ENCODE results near the gene GHRHR. TPM values are rescaled to one million over a fixed set of nuclear protein-coding genes. Genes with fewer than 3 reads are reported as not detected.

Gene GHRHR
- total and polyA plus RNA-seq, 2 donors: 0.42 to 0.68 TPM

- Histone ChIP-seq H3K4me3 (ENCODE audit: low read length in 2 of 2) (no peak overlapping the region), H3K36me3 (ENCODE audit: control insufficient read depth in 2 of 2, insufficient read depth in 2 of 2, low read length in 1 of 2) (no peaks in the 10 kb centered on the region), H3K9me3 (ENCODE audit: control insufficient read depth in 2 of 2, insufficient read depth in 1 of 2, low read length in 1 of 2) (no peaks in the 10 kb centered on the region), H3K27ac (ENCODE audit: low read depth in 1 of 2, low read length in 1 of 2) (no peak overlapping the region), H3K27me3 (ENCODE audit: control insufficient read depth in 2 of 2, insufficient read depth in 1 of 2, low read length in 1 of 2) (peaks cover 0 to 3% of the 10 kb centered on the region in 2 donors), H3K4me1 (ENCODE audit: control insufficient read depth in 2 of 2, insufficient read depth in 2 of 2, low read length in 2 of 2) (no peaks in the 10 kb centered on the region)
- 65% methylated on average over 6 of the region's 6 CpGs for WGBS
- DNase-seq (ENCODE audit: low read depth in 6 of 9, low spot score in 9 of 9): no peak
These were observed 38.5 kb downstream of the GHRHR start for GRCh38 chr7:31002256-31002655.

- Histone ChIP-seq H3K36me3 (ENCODE audit: control insufficient read depth in 2 of 2, insufficient read depth in 2 of 2, low read length in 1 of 2) (no peaks in the 10 kb centered on the region), H3K27me3 (ENCODE audit: control insufficient read depth in 2 of 2, insufficient read depth in 1 of 2, low read length in 1 of 2) (peaks cover 0 to 3% of the 10 kb centered on the region in 2 donors), H3K9me3 (ENCODE audit: control insufficient read depth in 2 of 2, insufficient read depth in 1 of 2, low read length in 1 of 2) (no peaks in the 10 kb centered on the region), H3K4me1 (ENCODE audit: control insufficient read depth in 2 of 2, insufficient read depth in 2 of 2, low read length in 2 of 2) (no peaks in the 10 kb centered on the region), H3K4me3 (ENCODE audit: low read length in 2 of 2) (no peak overlapping the region), H3K27ac (ENCODE audit: low read depth in 1 of 2, low read length in 1 of 2) (no peak overlapping the region)
- WGBS: 92% methylated on average over 2 of the region's 2 CpGs
- no peak for DNase-seq (ENCODE audit: low read depth in 6 of 9, low spot score in 9 of 9)
These were observed 39.3 kb downstream of the GHRHR start for GRCh38 chr7:31003097-31003496.

GRCh38 chr7:31003721-31004120 is 40.0 kb downstream of the GHRHR start:
- no peaks in the 10 kb centered on the region for H3K9me3 ChIP-seq (ENCODE audit: control insufficient read depth in 2 of 2, insufficient read depth in 1 of 2, low read length in 1 of 2)
- H3K36me3 ChIP-seq (ENCODE audit: control insufficient read depth in 2 of 2, insufficient read depth in 2 of 2, low read length in 1 of 2): no peaks in the 10 kb centered on the region
- peaks cover 0 to 3% of the 10 kb centered on the region in 2 donors for H3K27me3 ChIP-seq (ENCODE audit: control insufficient read depth in 2 of 2, insufficient read depth in 1 of 2, low read length in 1 of 2)
- H3K4me1 ChIP-seq (ENCODE audit: control insufficient read depth in 2 of 2, insufficient read depth in 2 of 2, low read length in 2 of 2): no peaks in the 10 kb centered on the region
- H3K27ac ChIP-seq (ENCODE audit: low read depth in 1 of 2, low read length in 1 of 2): no peak overlapping the region
- no peak for DNase-seq (ENCODE audit: low read depth in 6 of 9, low spot score in 9 of 9)
- WGBS: 99% methylated on average over 6 of the region's 6 CpGs
- no peak overlapping the region for H3K4me3 ChIP-seq (ENCODE audit: low read length in 2 of 2)

GRCh38 chr7:31004393-31004792 is 40.6 kb downstream of the GHRHR start:
- WGBS: 85% methylated on average over 1 of the region's 1 CpG

GRCh38 chr7:31006857-31007256 is 43.1 kb downstream of the GHRHR start:
- H3K4me1 ChIP-seq (ENCODE audit: control insufficient read depth in 2 of 2, insufficient read depth in 2 of 2, low read length in 2 of 2): no peaks in the 10 kb centered on the region
- no peaks in the 10 kb centered on the region for H3K9me3 ChIP-seq (ENCODE audit: control insufficient read depth in 2 of 2, insufficient read depth in 1 of 2, low read length in 1 of 2)
- no peak overlapping the region for H3K27ac ChIP-seq (ENCODE audit: low read depth in 1 of 2, low read length in 1 of 2)
- WGBS: 86% methylated on average over 6 of the region's 6 CpGs
- H3K4me3 ChIP-seq (ENCODE audit: low read length in 2 of 2): no peak overlapping the region
- no peaks in the 10 kb centered on the region for H3K36me3 ChIP-seq (ENCODE audit: control insufficient read depth in 2 of 2, insufficient read depth in 2 of 2, low read length in 1 of 2)
- DNase-seq (ENCODE audit: low read depth in 6 of 9, low spot score in 9 of 9): no peak
- peaks cover 0 to 3% of the 10 kb centered on the region in 2 donors for H3K27me3 ChIP-seq (ENCODE audit: control insufficient read depth in 2 of 2, insufficient read depth in 1 of 2, low read length in 1 of 2)

More at GRCh38 chr7:31004393-31004792, 40.6 kb downstream of the GHRHR start:
- Histone ChIP-seq H3K27me3 (ENCODE audit: control insufficient read depth in 2 of 2, insufficient read depth in 1 of 2, low read length in 1 of 2) (peaks cover 0 to 3% of the 10 kb centered on the region in 2 donors), H3K4me3 (ENCODE audit: low read length in 2 of 2) (no peak overlapping the region), H3K27ac (ENCODE audit: low read depth in 1 of 2, low read length in 1 of 2) (no peak overlapping the region), H3K9me3 (ENCODE audit: control insufficient read depth in 2 of 2, insufficient read depth in 1 of 2, low read length in 1 of 2) (no peaks in the 10 kb centered on the region), H3K36me3 (ENCODE audit: control insufficient read depth in 2 of 2, insufficient read depth in 2 of 2, low read length in 1 of 2) (no peaks in the 10 kb centered on the region), H3K4me1 (ENCODE audit: control insufficient read depth in 2 of 2, insufficient read depth in 2 of 2, low read length in 2 of 2) (no peaks in the 10 kb centered on the region)
- no peak for DNase-seq (ENCODE audit: low read depth in 6 of 9, low spot score in 9 of 9)

- no peaks in the 10 kb centered on the region for H3K36me3 ChIP-seq (ENCODE audit: control insufficient read depth in 2 of 2, insufficient read depth in 2 of 2, low read length in 1 of 2)
- DNase-seq (ENCODE audit: low read depth in 6 of 9, low spot score in 9 of 9): no peak
- no peak overlapping the region for H3K4me3 ChIP-seq (ENCODE audit: low read length in 2 of 2)
- H3K4me1 ChIP-seq (ENCODE audit: control insufficient read depth in 2 of 2, insufficient read depth in 2 of 2, low read length in 2 of 2): no peaks in the 10 kb centered on the region
- H3K27ac ChIP-seq (ENCODE audit: low read depth in 1 of 2, low read length in 1 of 2): no peak overlapping the region
- H3K9me3 ChIP-seq (ENCODE audit: control insufficient read depth in 2 of 2, insufficient read depth in 1 of 2, low read length in 1 of 2): no peaks in the 10 kb centered on the region
- H3K27me3 ChIP-seq (ENCODE audit: control insufficient read depth in 2 of 2, insufficient read depth in 1 of 2, low read length in 1 of 2): peaks cover 0 to 3% of the 10 kb centered on the region in 2 donors
- 89% methylated on average over 5 of the region's 5 CpGs for WGBS
These were observed 43.9 kb downstream of the GHRHR start for GRCh38 chr7:31007634-31008033.

- Histone ChIP-seq H3K27ac (ENCODE audit: low read depth in 1 of 2, low read length in 1 of 2) (no peak overlapping the region), H3K36me3 (ENCODE audit: control insufficient read depth in 2 of 2, insufficient read depth in 2 of 2, low read length in 1 of 2) (no peaks in the 10 kb centered on the region), H3K9me3 (ENCODE audit: control insufficient read depth in 2 of 2, insufficient read depth in 1 of 2, low read length in 1 of 2) (no peaks in the 10 kb centered on the region), H3K27me3 (ENCODE audit: control insufficient read depth in 2 of 2, insufficient read depth in 1 of 2, low read length in 1 of 2) (no peaks in the 10 kb centered on the region), H3K4me1 (ENCODE audit: control insufficient read depth in 2 of 2, insufficient read depth in 2 of 2, low read length in 2 of 2) (peaks cover 0 to 7% of the 10 kb centered on the region in 2 donors), H3K4me3 (ENCODE audit: low read length in 2 of 2) (no peak overlapping the region)
- WGBS: 88% methylated on average over 3 of the region's 3 CpGs
- no peak for DNase-seq (ENCODE audit: low read depth in 6 of 9, low spot score in 9 of 9)
These were observed 51.1 kb downstream of the GHRHR start for GRCh38 chr7:31014826-31015225.

- Histone ChIP-seq H3K4me3 (ENCODE audit: low read length in 2 of 2) (no peak overlapping the region), H3K4me1 (ENCODE audit: control insufficient read depth in 2 of 2, insufficient read depth in 2 of 2, low read length in 2 of 2) (peaks cover 0 to 7% of the 10 kb centered on the region in 2 donors), H3K27ac (ENCODE audit: low read depth in 1 of 2, low read length in 1 of 2) (no peak overlapping the region), H3K27me3 (ENCODE audit: control insufficient read depth in 2 of 2, insufficient read depth in 1 of 2, low read length in 1 of 2) (no peaks in the 10 kb centered on the region), H3K36me3 (ENCODE audit: control insufficient read depth in 2 of 2, insufficient read depth in 2 of 2, low read length in 1 of 2) (no peaks in the 10 kb centered on the region), H3K9me3 (ENCODE audit: control insufficient read depth in 2 of 2, insufficient read depth in 1 of 2, low read length in 1 of 2) (no peaks in the 10 kb centered on the region)
- DNase-seq (ENCODE audit: low read depth in 6 of 9, low spot score in 9 of 9): peak in 1 of 9 donors; percentile 62
- WGBS: 87% methylated on average over 7 of the region's 7 CpGs
These were observed 53.4 kb downstream of the GHRHR start for GRCh38 chr7:31017032-31017675.

GRCh38 chr7:31017721-31018120 is 54.0 kb downstream of the GHRHR start:
- WGBS: 96% methylated on average over 5 of the region's 5 CpGs
- DNase-seq (ENCODE audit: low read depth in 6 of 9, low spot score in 9 of 9): no peak

More at GRCh38 chr7:31017721-31018120, 54.0 kb downstream of the GHRHR start:
- Histone ChIP-seq H3K36me3 (ENCODE audit: control insufficient read depth in 2 of 2, insufficient read depth in 2 of 2, low read length in 1 of 2) (no peaks in the 10 kb centered on the region), H3K27ac (ENCODE audit: low read depth in 1 of 2, low read length in 1 of 2) (no peak overlapping the region), H3K9me3 (ENCODE audit: control insufficient read depth in 2 of 2, insufficient read depth in 1 of 2, low read length in 1 of 2) (no peaks in the 10 kb centered on the region), H3K4me1 (ENCODE audit: control insufficient read depth in 2 of 2, insufficient read depth in 2 of 2, low read length in 2 of 2) (peaks cover 0 to 7% of the 10 kb centered on the region in 2 donors), H3K27me3 (ENCODE audit: control insufficient read depth in 2 of 2, insufficient read depth in 1 of 2, low read length in 1 of 2) (no peaks in the 10 kb centered on the region), H3K4me3 (ENCODE audit: low read length in 2 of 2) (no peak overlapping the region)
